Activated naive CD4-positive, alpha-beta T cell (primary cell): Measurements from ENCODE around the gene MAEA.
A peak's percentile ranks its signal among the peaks of the same experiment; 100 is the strongest.

ENCODE experiments used
- DNase-seq, 4 experiments: peaks; one replicate each; lab custom pipeline; 2025; lab: John Stamatoyannopoulos, UW

The MAEA gene

GRCh38 chr4:1249731-1250526 lies 39.8 kb upstream of the MAEA start:
- peak in 3 of 4 experiments; percentile 37 to 56 (median 48) for DNase-seq

- DNase-seq = no peak
Measured at GRCh38 chr4:1250527-1250812, 39.2 kb upstream of the MAEA start.

GRCh38 chr4:1250921-1251772 lies 38.5 kb upstream of the MAEA start:
- no peak for DNase-seq

GRCh38 chr4:1251773-1252066 lies 38.0 kb upstream of the MAEA start:
- DNase-seq = no peak

GRCh38 chr4:1252928-1253492 lies 36.7 kb upstream of the MAEA start:
- DNase-seq = no peak

GRCh38 chr4:1253831-1254230 lies 35.9 kb upstream of the MAEA start:
- no peak for DNase-seq

GRCh38 chr4:1255151-1255550 lies 34.5 kb upstream of the MAEA start:
- DNase-seq = no peak

- no peak for DNase-seq
Measured at GRCh38 chr4:1255699-1256098, 34.0 kb upstream of the MAEA start.

GRCh38 chr4:1258457-1258856 lies 31.2 kb upstream of the MAEA start:
- no peak for DNase-seq

GRCh38 chr4:1259966-1260365 lies 29.7 kb upstream of the MAEA start:
- no peak for DNase-seq

GRCh38 chr4:1260418-1261106 lies 29.1 kb upstream of the MAEA start:
- no peak for DNase-seq

- DNase-seq = no peak
Measured at GRCh38 chr4:1261107-1261928, 28.4 kb upstream of the MAEA start.

- DNase-seq = no peak
Measured at GRCh38 chr4:1264942-1265341, 24.7 kb upstream of the MAEA start.

- no peak for DNase-seq
Measured at GRCh38 chr4:1265351-1265750, 24.3 kb upstream of the MAEA start.

- DNase-seq = no peak
Measured at GRCh38 chr4:1266881-1267763, 22.6 kb upstream of the MAEA start.

- DNase-seq = no peak
Measured at GRCh38 chr4:1269209-1269608, 20.5 kb upstream of the MAEA start.

GRCh38 chr4:1271686-1272085 lies 18.0 kb upstream of the MAEA start:
- no peak for DNase-seq

GRCh38 chr4:1274871-1275270 lies 14.8 kb upstream of the MAEA start:
- DNase-seq = no peak

- DNase-seq = no peak
Measured at GRCh38 chr4:1276984-1277383, 12.7 kb upstream of the MAEA start.

- DNase-seq = no peak
Measured at GRCh38 chr4:1277667-1278665, 11.7 kb upstream of the MAEA start.
